GM12864 (cell line): ENCODE measurements around the gene EEFSEC.

ENCODE experiments used
- DNase-seq: peaks from one replicate; pipeline ENCODE4 v3.0.0-alpha.2; 2011; ENCODE audit warnings: low read depth
- H3K4me3 ChIP-seq: 2 replicates; pipeline ENCODE4 v1.5.1; 2011; ENCODE audit warnings: mild to moderate bottlenecking, low read depth, low read length, control low read depth
- TF ChIP-seq, protein P1 (sequence below): IDR thresholded peaks from 2 replicates; pipeline ENCODE4 v1.5.1; 2011; ENCODE audit warnings: low read depth, mild to moderate bottlenecking, moderate library complexity, low read length, control low read depth, inconsistent platforms; ENCODE audit errors: missing control alignments

The EEFSEC gene

GRCh38 chr3:128356822-128357221 lies 203.5 kb downstream of the EEFSEC start:
- TF ChIP-seq, protein P1, sequence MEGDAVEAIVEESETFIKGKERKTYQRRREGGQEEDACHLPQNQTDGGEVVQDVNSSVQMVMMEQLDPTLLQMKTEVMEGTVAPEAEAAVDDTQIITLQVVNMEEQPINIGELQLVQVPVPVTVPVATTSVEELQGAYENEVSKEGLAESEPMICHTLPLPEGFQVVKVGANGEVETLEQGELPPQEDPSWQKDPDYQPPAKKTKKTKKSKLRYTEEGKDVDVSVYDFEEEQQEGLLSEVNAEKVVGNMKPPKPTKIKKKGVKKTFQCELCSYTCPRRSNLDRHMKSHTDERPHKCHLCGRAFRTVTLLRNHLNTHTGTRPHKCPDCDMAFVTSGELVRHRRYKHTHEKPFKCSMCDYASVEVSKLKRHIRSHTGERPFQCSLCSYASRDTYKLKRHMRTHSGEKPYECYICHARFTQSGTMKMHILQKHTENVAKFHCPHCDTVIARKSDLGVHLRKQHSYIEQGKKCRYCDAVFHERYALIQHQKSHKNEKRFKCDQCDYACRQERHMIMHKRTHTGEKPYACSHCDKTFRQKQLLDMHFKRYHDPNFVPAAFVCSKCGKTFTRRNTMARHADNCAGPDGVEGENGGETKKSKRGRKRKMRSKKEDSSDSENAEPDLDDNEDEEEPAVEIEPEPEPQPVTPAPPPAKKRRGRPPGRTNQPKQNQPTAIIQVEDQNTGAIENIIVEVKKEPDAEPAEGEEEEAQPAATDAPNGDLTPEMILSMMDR, result no peak
- H3K4me3 ChIP-seq, result no peak overlapping the region
- DNase-seq, result no peak

DNA sequence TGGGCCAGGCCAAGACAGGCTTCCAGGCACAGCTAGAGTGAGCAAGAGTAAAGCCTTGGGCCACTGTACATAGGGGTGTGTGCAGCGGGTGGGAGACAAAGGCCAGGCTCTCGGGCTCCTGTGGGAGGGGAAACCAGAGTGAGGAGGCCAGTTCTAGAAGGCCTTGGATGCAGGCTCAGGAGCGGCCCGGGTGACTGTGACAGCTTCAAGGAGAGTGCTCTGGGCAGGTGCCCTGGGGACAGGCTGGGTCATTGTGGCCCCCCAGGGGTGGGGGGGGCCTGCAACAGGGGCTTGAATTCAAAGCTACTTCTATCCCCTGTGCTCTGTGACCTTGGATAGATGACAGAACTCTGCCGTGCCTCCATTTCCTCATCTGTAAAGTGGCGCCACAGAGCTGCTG lies 204.3 kb downstream of the EEFSEC start:
- H3K4me3 ChIP-seq, result no peak overlapping the region
- DNase-seq, result no peak
- TF ChIP-seq, protein P1, result no peak

DNA sequence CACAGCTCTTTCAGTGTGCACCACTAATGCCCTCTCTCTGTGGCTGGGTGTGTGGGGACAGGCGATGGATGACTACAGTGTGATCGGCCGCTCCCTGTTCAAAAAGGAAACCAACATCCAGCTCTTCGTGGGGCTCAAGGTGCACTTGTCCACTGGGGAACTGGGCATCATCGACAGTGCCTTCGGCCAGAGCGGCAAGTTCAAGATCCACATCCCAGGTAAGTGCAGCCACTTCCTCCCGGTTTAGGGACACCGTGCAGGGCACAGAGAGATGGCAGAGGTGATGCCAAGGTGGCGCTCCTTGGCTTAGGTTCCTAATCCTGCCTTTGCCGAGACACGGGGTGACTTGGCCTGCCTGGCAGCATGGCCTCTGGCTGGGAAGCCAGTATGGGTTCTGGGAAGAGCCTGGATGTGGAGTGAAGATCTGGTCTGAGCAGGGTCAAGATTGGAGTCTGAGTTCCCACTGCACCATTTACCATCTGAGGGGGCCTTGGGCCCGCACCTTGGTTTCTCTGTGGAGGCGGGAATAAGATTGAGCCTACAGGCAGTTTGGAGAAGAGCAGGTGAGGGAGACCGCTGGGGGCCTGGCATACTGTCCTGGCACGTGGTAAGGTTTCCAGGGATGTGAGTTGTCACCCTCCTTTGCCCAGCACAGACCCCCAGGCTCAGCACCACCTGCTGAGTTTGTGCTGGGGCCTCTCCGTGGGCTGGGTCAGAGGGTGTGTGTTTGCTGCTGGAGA lies 205.0 kb downstream of the EEFSEC start:
- no peak overlapping the region for H3K4me3 ChIP-seq
- no peak for DNase-seq
- TF ChIP-seq, protein P1, result no peak

DNA sequence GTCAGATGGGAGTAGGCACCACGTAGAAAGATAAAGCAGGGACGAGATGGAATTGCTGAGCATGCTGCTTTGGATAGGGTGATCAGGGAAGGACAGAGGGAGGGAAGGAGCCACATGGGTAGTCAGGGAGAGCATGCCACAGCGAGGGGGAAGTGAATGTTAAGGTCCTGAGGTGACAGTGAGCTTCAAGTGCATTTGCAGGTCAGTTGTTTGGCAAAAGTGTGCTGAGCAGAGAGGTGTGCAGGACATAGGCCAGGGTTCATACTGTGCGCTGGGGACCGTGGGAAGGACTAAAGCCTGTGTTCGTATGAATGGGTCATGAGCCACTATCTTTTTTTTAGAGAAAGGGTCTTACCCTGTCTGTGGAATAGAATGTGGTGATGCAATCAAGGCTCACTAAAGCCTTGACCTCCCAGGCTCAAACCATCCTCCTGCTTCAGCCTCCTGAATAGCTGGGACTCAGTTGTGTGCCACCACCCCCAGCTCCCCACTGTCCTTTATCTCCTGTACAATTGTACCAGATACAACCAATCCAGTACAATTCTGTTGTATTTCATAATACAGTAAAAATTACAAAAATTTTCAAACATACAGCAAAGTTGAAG lies 205.9 kb downstream of the EEFSEC start:
- TF ChIP-seq, protein P1, result no peak
- no peak for DNase-seq
- no peak overlapping the region for H3K4me3 ChIP-seq

DNA sequence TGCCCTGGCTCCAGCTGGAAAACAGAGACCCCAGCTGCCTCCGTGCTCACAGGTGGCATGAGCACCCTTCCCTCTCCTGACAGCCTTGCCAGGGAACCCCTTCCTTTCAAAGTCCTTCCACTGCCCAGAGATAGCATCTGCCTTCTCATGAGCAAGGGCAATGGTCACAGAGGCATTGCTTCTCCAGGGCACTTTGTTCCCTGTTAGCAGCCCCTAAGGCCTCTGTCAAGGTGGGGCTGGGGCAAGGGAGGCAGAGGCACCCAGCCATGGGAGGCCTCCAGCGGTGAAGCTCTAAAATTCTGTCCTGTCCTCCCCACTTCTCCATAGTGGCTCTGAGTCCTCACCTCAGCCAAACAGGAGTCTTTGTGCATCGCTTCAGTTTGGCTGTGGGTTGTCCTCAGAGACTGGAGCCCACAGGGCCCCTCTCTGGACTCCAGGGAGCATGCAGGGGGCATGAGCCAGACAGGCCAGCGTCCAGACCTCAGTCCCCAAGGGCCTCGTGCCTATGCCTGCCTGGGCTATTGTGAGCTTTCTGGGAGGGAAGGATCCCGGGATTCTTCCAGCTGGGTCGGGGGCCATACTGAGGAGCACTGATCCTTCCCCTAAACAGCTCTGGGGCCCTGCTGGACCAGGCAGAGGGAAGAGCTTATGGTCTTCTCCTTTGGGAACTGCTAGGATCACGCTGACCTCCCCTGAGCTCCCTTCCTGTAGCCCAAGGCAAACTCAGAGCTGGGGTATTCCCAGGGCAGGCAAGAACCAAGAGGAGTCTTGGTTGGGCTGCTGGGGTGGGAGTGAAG lies 206.8 kb downstream of the EEFSEC start:
- DNase-seq, result no peak

DNA sequence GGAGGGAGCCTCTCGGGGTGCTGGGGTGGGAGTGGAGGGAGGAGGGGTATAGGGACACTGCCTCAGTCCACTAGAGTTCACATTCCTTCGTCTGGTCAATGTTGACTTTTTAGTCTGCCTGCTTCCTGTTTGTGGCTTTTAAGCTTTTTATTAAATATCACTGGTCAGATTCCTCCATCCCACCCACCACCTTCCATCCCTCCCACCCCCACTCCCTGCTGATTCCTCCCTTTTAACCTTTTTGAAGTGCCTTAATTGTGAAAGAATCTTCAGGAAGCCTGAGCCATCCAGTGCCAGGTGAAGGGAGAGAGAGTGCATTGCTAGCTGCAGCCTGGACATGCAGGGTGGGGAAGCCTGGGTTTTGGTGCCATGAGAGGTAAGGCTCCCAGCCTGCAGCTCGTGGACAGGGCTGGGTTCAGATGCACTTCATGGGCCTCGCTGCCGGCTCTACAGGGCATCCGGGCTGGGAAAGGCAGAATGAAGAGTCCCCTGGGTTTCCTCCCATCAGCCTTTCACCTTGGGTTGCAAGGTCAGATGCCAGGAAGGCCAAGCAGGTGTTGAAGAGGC lies 207.5 kb downstream of the EEFSEC start:
- no peak overlapping the region for H3K4me3 ChIP-seq
- no peak for DNase-seq
- TF ChIP-seq, protein P1, result no peak

More for the DNA sequence above, 206.8 kb downstream of the EEFSEC start:
- no peak overlapping the region for H3K4me3 ChIP-seq
- TF ChIP-seq, protein P1, result no peak
